H1 (cell line): ENCODE data around the gene CCL17. TPM values are rescaled to one million over a fixed set of nuclear protein-coding genes. Genes with fewer than 3 reads are reported as not detected.

Experiments
- CTCF ChIA-PET: fragments of 300-600 bp; sonication (Branson Sonifier 250); formaldehyde crosslinking; loops from one replicate; lab custom pipeline; 2021; ENCODE audit not compliant: partially characterized antibody; lab: Charles Lee
- POLR2A ChIA-PET: fragments of 300-600 bp; sonication (Branson Sonifier 250); formaldehyde crosslinking; loops from one replicate; lab custom pipeline; 2021; ENCODE audit warnings: inconsistent platforms; ENCODE audit not compliant: partially characterized antibody; lab: Charles Lee
- DNase-seq, 2 experiments: peaks; one replicate each; pipeline versions ENCODE4 v3.0.0 to v3.0.0-alpha.2; 2010 to 2022; ENCODE audit warnings: low spot score in 2 of 2, low read depth in 1 of 2, mixed read lengths in 1 of 2
- FAIRE-seq: peaks from 2 replicates; lab custom pipeline; 2011; peaks lifted over from hg19 to GRCh38; lab: Jason Lieb, UNC
- H2AFZ ChIP-seq: 2 replicates; pipeline ENCODE4 v1.8.1; 2012; ENCODE audit warnings: low read length, inconsistent platforms
- H2AK5ac ChIP-seq: 2 replicates; pipeline ENCODE4 v1.6.1; 2013; ENCODE audit warnings: low read depth, low read length
- H2BK120ac ChIP-seq: replicated peaks from 2 replicates; pipeline ENCODE3; 2013; ENCODE audit warnings: low read depth, low read length, inconsistent platforms
- H2BK12ac ChIP-seq: 2 replicates; pipeline ENCODE4 v1.6.1; 2013; ENCODE audit warnings: low read depth, low read length
- H2BK15ac ChIP-seq: 2 replicates; pipeline ENCODE4 v1.6.1; 2013; ENCODE audit warnings: low read length
- H2BK20ac ChIP-seq: 2 replicates; pipeline ENCODE4 v1.6.1; 2013; ENCODE audit warnings: low read length
- H2BK5ac ChIP-seq: 2 replicates; pipeline ENCODE4 v1.6.1; 2013; ENCODE audit warnings: low read depth, low read length
- H3K14ac ChIP-seq: 2 replicates; pipeline ENCODE4 v1.6.1; 2013; ENCODE audit warnings: inconsistent platforms; ENCODE audit not compliant: insufficient read length
- H3K18ac ChIP-seq: 2 replicates; pipeline ENCODE4 v1.6.1; 2013; ENCODE audit warnings: low read length; ENCODE audit errors: extremely low read depth
- H3K23ac ChIP-seq: 2 replicates; pipeline ENCODE4 v1.6.1; 2013; ENCODE audit warnings: inconsistent platforms; ENCODE audit not compliant: insufficient read length
- H3K23me2 ChIP-seq: 2 replicates; pipeline ENCODE4 v1.6.1; 2013; ENCODE audit warnings: low read depth, low read length
- H3K27ac ChIP-seq: 2 replicates; pipeline ENCODE4 v1.6.1; 2011; ENCODE audit warnings: low read depth, low read length, inconsistent platforms
- H3K27me3 ChIP-seq, 4 experiments: replicated peaks in 1 of 4; 1 replicate in 1 of 4; 2 replicates in 3 of 4; pipeline versions ENCODE4 v1.6.1 to v1.8.1; 2011 to 2013; ENCODE audit warnings: low read length in 3 of 4, mild to moderate bottlenecking in 3 of 4, inconsistent platforms in 2 of 4, mixed read lengths in 2 of 4, moderate library complexity in 1 of 4; ENCODE audit not compliant: control insufficient read depth in 3 of 4, insufficient read depth in 3 of 4; ENCODE audit errors: extremely low read depth in 1 of 4
- H3K36me3 ChIP-seq, 4 experiments: 2 replicates each; pipeline versions ENCODE4 v1.6.1 to v1.8.1; 2011 to 2013; ENCODE audit warnings: mild to moderate bottlenecking in 4 of 4, low read length in 3 of 4, moderate library complexity in 2 of 4, control low read depth in 1 of 4, inconsistent platforms in 1 of 4; ENCODE audit not compliant: insufficient read depth in 4 of 4, control insufficient read depth in 2 of 4
- H3K4ac ChIP-seq: replicated peaks from 2 replicates; pipeline ENCODE3; 2013; ENCODE audit warnings: low read length, low read depth, mixed read lengths, inconsistent platforms; ENCODE audit not compliant: insufficient read length
- H3K4me1 ChIP-seq, 4 experiments: replicated peaks in 1 of 4; 1 replicate in 1 of 4; 2 replicates in 3 of 4; pipeline versions ENCODE4 v1.6.1 to v1.8.1; 2011 to 2013; ENCODE audit warnings: low read length in 3 of 4, inconsistent platforms in 2 of 4, mixed read lengths in 1 of 4; ENCODE audit not compliant: insufficient read depth in 4 of 4, control insufficient read depth in 3 of 4
- H3K4me2 ChIP-seq, 2 experiments: 2 replicates each; pipeline versions ENCODE4 v1.6.1 to v1.8.1; 2011 to 2013; ENCODE audit warnings: low read depth in 2 of 2, low read length in 2 of 2, control low read depth in 1 of 2, inconsistent platforms in 1 of 2, mild to moderate bottlenecking in 1 of 2; ENCODE audit not compliant: insufficient read depth in 1 of 2
- H3K4me3 ChIP-seq, 4 experiments: fragments of 200-600, 300-600 bp in 1 of 4; sonication (generic), shearing (Covaris generic), sonication (Bioruptor Twin) in 1 of 4; 2 replicates each; pipeline versions ENCODE4 v1.5.1 to v1.8.1; 2011 to 2016; ENCODE audit warnings: low read length in 4 of 4, low read depth in 3 of 4, control low read depth in 2 of 4, inconsistent platforms in 2 of 4, mild to moderate bottlenecking in 2 of 4, mixed read lengths in 1 of 4, moderate library complexity in 1 of 4; ENCODE audit not compliant: insufficient read depth in 2 of 4; ENCODE audit errors: extremely low read depth in 1 of 4
- H3K56ac ChIP-seq: replicated peaks from 2 replicates; pipeline ENCODE3; 2013; ENCODE audit warnings: low read depth, mild to moderate bottlenecking, mixed read lengths, low read length, inconsistent platforms; ENCODE audit not compliant: insufficient read length
- H3K79me1 ChIP-seq: 2 replicates; pipeline ENCODE4 v1.6.1; 2013; ENCODE audit warnings: low read depth, low read length, control low read depth
- H3K79me2 ChIP-seq, 2 experiments: 2 replicates each; pipeline versions ENCODE4 v1.6.1 to v1.8.1; 2012 to 2013; ENCODE audit warnings: low read length in 2 of 2, mild to moderate bottlenecking in 2 of 2, inconsistent platforms in 1 of 2; ENCODE audit not compliant: insufficient read depth in 2 of 2, control insufficient read depth in 1 of 2
- H3K9ac ChIP-seq, 4 experiments: replicated peaks in 1 of 4; 1 replicate in 1 of 4; 2 replicates in 3 of 4; pipeline versions ENCODE4 v1.6.1 to v1.8.1; 2011 to 2013; ENCODE audit warnings: low read depth in 3 of 4, low read length in 3 of 4, control low read depth in 2 of 4, mild to moderate bottlenecking in 2 of 4, moderate library complexity in 2 of 4, inconsistent platforms in 1 of 4; ENCODE audit errors: extremely low read depth in 1 of 4
- H3K9me3 ChIP-seq, 2 experiments: 2 replicates each; pipeline versions ENCODE4 v1.6.1 to v1.8.1; 2012 to 2013; ENCODE audit warnings: mild to moderate bottlenecking in 2 of 2, moderate library complexity in 2 of 2, control low read depth in 1 of 2, inconsistent platforms in 1 of 2, low read depth in 1 of 2, low read length in 1 of 2, mixed read lengths in 1 of 2; ENCODE audit not compliant: insufficient read depth in 2 of 2
- H4K20me1 ChIP-seq, 2 experiments: replicated peaks in 1 of 2; 2 replicates each; pipeline versions ENCODE3 to v1.8.1; 2011 to 2013; ENCODE audit warnings: inconsistent platforms in 2 of 2, low read length in 2 of 2, mild to moderate bottlenecking in 1 of 2; ENCODE audit not compliant: insufficient read depth in 2 of 2, control insufficient read depth in 1 of 2
- H4K5ac ChIP-seq: 2 replicates; pipeline ENCODE4 v1.6.1; 2013; ENCODE audit warnings: low read length, low read depth, mixed read lengths, inconsistent platforms; ENCODE audit not compliant: insufficient read length
- H4K8ac ChIP-seq: 2 replicates; pipeline ENCODE4 v1.8.0; 2013; ENCODE audit warnings: mild to moderate bottlenecking, moderate library complexity, low read length, inconsistent platforms; ENCODE audit not compliant: insufficient read depth; ENCODE audit errors: extremely low read depth
- H4K91ac ChIP-seq: replicated peaks from 2 replicates; pipeline ENCODE3; 2013; ENCODE audit warnings: low read length, mixed read lengths, inconsistent platforms; ENCODE audit not compliant: insufficient read length
- CHD1 ChIP-seq: IDR thresholded peaks from 2 replicates; pipeline ENCODE4 v1.6.1; 2012; ENCODE audit warnings: low read depth, low read length, improper control_type of control experiment
- RBBP5 ChIP-seq: IDR thresholded peaks from 2 replicates; pipeline ENCODE4 v1.7.1; 2012; ENCODE audit warnings: low read depth, mild to moderate bottlenecking, inconsistent platforms, low read length, moderate library complexity, borderline replicate concordance
- WGBS, 2 experiments: shearing (Covaris generic) in 1 of 2; methylation state at CpG; one replicate each; pipeline versions ENCODE4 v1.1.6 to v1.1.7; 2013 to 2015; ENCODE audit warnings: low lambda C conversion rate in 2 of 2, mixed read lengths in 2 of 2, inconsistent platforms in 1 of 2, low coverage in 1 of 2, missing lambda C conversion rate in 1 of 2; ENCODE audit not compliant: insufficient replicate concordance in 2 of 2, insufficient coverage in 1 of 2, insufficient read length in 1 of 2; ENCODE audit errors: extremely low coverage in 1 of 2, missing lambda C conversion rate in 1 of 2; 5-methylcytosine and 5-hydroxymethylcytosine counted together
- polyA plus RNA-seq, 7 experiments: library from polyadenylated mRNA; depleted of rRNA in 3 of 7; stranded (reverse) in 5 of 7; unstranded in 2 of 7; fragments of >200 nt in 5 of 7; fragments of 200-250 nt in 2 of 7; gene quantifications; 1 replicate in 5 of 7; 2 replicates in 1 of 7; 4 replicates in 1 of 7; pipeline versions ENCODE4 v1.2.1 to v1.2.3, GENCODE V29; 2011 to 2013; ENCODE audit warnings: missing spikeins in 2 of 7, mixed read lengths in 2 of 7
- total RNA-seq: library from RNA; stranded (reverse); fragmentation: NEBNext Ultra II Directional; extraction: Animal tissue kit (Norgen Biotek cat#: 25700); gene quantifications from 2 replicates; pipeline ENCODE4 v1.2.1, GENCODE V29; 2021

The CCL17 gene
- total and polyA plus RNA-seq, 2 of the 8 experiments (the other 6 are each of a cell fraction or from before 2014, with no cell fraction given): not detected

DNA sequence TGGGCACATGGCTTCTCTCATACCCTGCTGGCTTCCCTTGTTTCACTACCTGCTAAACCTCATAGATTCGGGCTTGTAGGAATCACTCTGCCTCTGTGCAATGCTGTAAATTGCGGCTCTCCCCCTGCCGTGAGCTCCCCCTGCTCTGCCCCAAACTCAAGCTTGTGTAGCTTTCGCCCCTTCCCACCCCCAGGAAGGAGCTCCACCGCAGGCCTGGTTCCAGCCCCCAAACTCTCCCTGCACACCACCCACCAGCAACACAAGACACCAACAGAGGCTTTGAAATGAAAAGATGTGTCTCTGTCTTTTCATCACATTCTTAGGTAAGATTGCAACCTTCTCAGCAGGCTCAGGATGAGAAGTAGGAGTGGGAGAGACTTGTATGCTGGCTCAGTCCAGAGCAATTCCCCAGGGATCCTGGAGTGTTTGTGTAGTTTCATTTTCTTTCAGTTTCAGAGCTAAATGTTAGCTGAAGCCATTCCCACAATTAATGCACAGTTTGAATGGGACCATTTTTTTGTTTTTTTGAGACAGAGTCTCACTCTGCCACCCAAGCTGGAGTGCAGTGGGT is 18.1 kb upstream of the CCL17 start:
- H3K23me2 ChIP-seq: peaks cover 6% of the 10 kb centered on the region
- H2BK12ac ChIP-seq: no peak overlapping the region
- H3K27me3 ChIP-seq: no peaks in the 10 kb centered on the region; a peak in 1 of 7 replicates
- H2BK5ac ChIP-seq: no peak overlapping the region
- H3K18ac ChIP-seq: no peak overlapping the region; the same call in 1 of the 2 replicates
- H3K9ac ChIP-seq: no peak overlapping the region
- peaks cover 0 to 2% (median 1%) of the 10 kb centered on the region in 4 experiments; a peak in 1 of 7 replicates for H3K4me1 ChIP-seq
- no peak overlapping the region for H3K4me2 ChIP-seq
- no peak for FAIRE-seq
- 81% methylated on average over 3 of the region's 5 CpGs; no CpG with 5 or more reads in 1 of the 2 experiments for WGBS, 2 experiments
- H3K56ac ChIP-seq: no peak overlapping the region
- no peak overlapping the region for H4K91ac ChIP-seq
- H2BK120ac ChIP-seq: no peak overlapping the region
- peak overlapping the region; percentile 36 for H3K4ac ChIP-seq
- H4K5ac ChIP-seq: no peak overlapping the region
- no peak overlapping the region for H2AK5ac ChIP-seq
- H3K4me3 ChIP-seq: no peak overlapping the region
- H2BK20ac ChIP-seq: no peak overlapping the region
- H3K36me3 ChIP-seq: no peaks in the 10 kb centered on the region
- H3K23ac ChIP-seq: no peak overlapping the region
- H4K20me1 ChIP-seq: peaks cover 0 to 8% of the 10 kb centered on the region in 2 experiments
- no peak for TF ChIP-seq RBBP5
- no peak for TF ChIP-seq CHD1
- no peak for DNase-seq
- H4K8ac ChIP-seq: peak overlapping the region; percentile 17; the same call in 1 of the 2 replicates
- H3K9me3 ChIP-seq: no peaks in the 10 kb centered on the region
- no peaks in the 10 kb centered on the region for H3K79me2 ChIP-seq
- no peak overlapping the region for H2BK15ac ChIP-seq
- ChIA-PET POLR2A (interaction anchor here (1.5 kb wide), 1 partner anchor 9 kb away, joined by 5 read pairs; no protein-coding TSS in a partner anchor), CTCF (interaction anchor here (0.7 to 2.4 kb wide), 6 partner anchors 10 to 86 kb away, joined by 3 to 15 read pairs (median 4); partner anchors contain the start of gene CX3CL1)
- H3K79me1 ChIP-seq: no peaks in the 10 kb centered on the region
- peak overlapping the region; percentile 99 for H2AFZ ChIP-seq
- no peak overlapping the region for H3K27ac ChIP-seq
- H3K14ac ChIP-seq: no peak overlapping the region
